GM12878 (cell line): ENCODE measurements around the gene SFN. TPM values are rescaled to one million over a fixed set of nuclear protein-coding genes. Genes with fewer than 3 reads are reported as not detected.

Experiments
- ATAC-seq: fragments of 200-7000 bp; cut with Tn5 transposase; 3 replicates; pipeline ENCODE4 v1.9.1; 2020; ENCODE audit warnings: mild to moderate bottlenecking, moderate library complexity
- BruUV-seq: library from RNA; stranded (reverse); fragments of 400-500 nt; replicated peaks from 2 replicates; lab custom pipeline; 2021; lab: Mats Ljungman, UMichigan
- CTCF ChIA-PET: fragments of 300-600 bp; sonication (Branson Sonifier 250); formaldehyde crosslinking; extraction: SDS; loops from one replicate; lab custom pipeline; 2021; ENCODE audit warnings: inconsistent platforms; lab: Yijun Ruan, JAX
- POLR2A ChIA-PET: fragments of 350-600 bp; formaldehyde crosslinking; extraction: SDS; loops from one replicate; lab custom pipeline; 2021; ENCODE audit warnings: inconsistent platforms; lab: Charles Lee
- RAD21 ChIA-PET: fragments of 300-600 bp; sonication (Branson Sonifier 250); formaldehyde crosslinking; loops from one replicate; lab custom pipeline; 2023; ENCODE audit warnings: antibody characterized with exemption; ENCODE audit not compliant: unreplicated experiment; lab: Charles Lee
- SMC1A ChIA-PET: fragments of 300-600 bp; sonication (Branson Sonifier 250); formaldehyde crosslinking; loops from one replicate; lab custom pipeline; 2023; ENCODE audit not compliant: unreplicated experiment, uncharacterized antibody; lab: Charles Lee
- DNase-seq: peaks from one replicate; pipeline ENCODE4 v3.0.0-alpha.2; 2011; ENCODE audit warnings: low read depth, low spot score
- FAIRE-seq: peaks from 3 replicates; lab custom pipeline; 2011; peaks lifted over from hg19 to GRCh38; lab: Jason Lieb, UNC
- H2AFZ ChIP-seq: 2 replicates; pipeline ENCODE4 v1.6.0; 2011; ENCODE audit warnings: low read depth, low read length, control low read depth; ENCODE audit not compliant: control insufficient read depth
- H3K27ac ChIP-seq: 2 replicates; pipeline ENCODE4 v1.5.1; 2011; ENCODE audit warnings: control low read depth; ENCODE audit not compliant: control insufficient read depth, insufficient read depth
- H3K27me3 ChIP-seq, 2 experiments: replicated peaks in 1 of 2; 2 replicates each; pipeline versions ENCODE4 v1.6.0 to v1.6.1; 2011; ENCODE audit warnings: low read length in 1 of 2; ENCODE audit not compliant: control insufficient read depth in 2 of 2, insufficient read depth in 2 of 2
- H3K36me3 ChIP-seq, 2 experiments: 2 replicates each; pipeline ENCODE4 v1.5.1; 2011; ENCODE audit warnings: low read length in 1 of 2; ENCODE audit not compliant: control insufficient read depth in 2 of 2, insufficient read depth in 2 of 2
- H3K4me1 ChIP-seq: 2 replicates; pipeline ENCODE4 v1.6.1; 2011; ENCODE audit warnings: mild to moderate bottlenecking, low read length, moderate library complexity, mixed read lengths; ENCODE audit not compliant: control insufficient read depth, insufficient read depth
- H3K4me2 ChIP-seq: 2 replicates; pipeline ENCODE4 v1.6.0; 2011; ENCODE audit warnings: control low read depth; ENCODE audit not compliant: control insufficient read depth, insufficient read depth
- H3K4me3 ChIP-seq: fragments of 200-600 bp; sonication (generic); 2 replicates; pipeline ENCODE4 v1.5.1; 2016
- H3K79me2 ChIP-seq: 2 replicates; pipeline ENCODE4 v1.6.0; 2011; ENCODE audit warnings: low read length; ENCODE audit not compliant: control insufficient read depth, insufficient read depth
- H3K9ac ChIP-seq: 2 replicates; pipeline ENCODE4 v1.8.0; 2011; ENCODE audit warnings: low read length, control low read depth, mixed read lengths; ENCODE audit not compliant: control insufficient read depth, insufficient read depth
- H3K9me3 ChIP-seq: replicated peaks from 3 replicates; pipeline ENCODE4 v1.5.1; 2011; ENCODE audit warnings: mild to moderate bottlenecking, low read length; ENCODE audit not compliant: control insufficient read depth, insufficient read depth
- H4K20me1 ChIP-seq: 2 replicates; pipeline ENCODE4 v1.6.0; 2011; ENCODE audit not compliant: control insufficient read depth, insufficient read depth
- BHLHE40 ChIP-seq, 2 experiments: fragments of 450-650 bp in 1 of 2; IDR thresholded peaks; 2 replicates each; pipeline ENCODE4 v1.6.1; 2011 to 2017; ENCODE audit warnings: low read depth in 2 of 2, borderline replicate concordance in 1 of 2, improper control_type of control experiment in 1 of 2, low read length in 1 of 2, mild to moderate bottlenecking in 1 of 2
- CHD4 ChIP-seq: fragments of 200-600 bp; sonication (generic); IDR thresholded peaks from 2 replicates; pipeline ENCODE4 v1.6.1; 2016; ENCODE audit warnings: mild to moderate bottlenecking
- FOS ChIP-seq: IDR thresholded peaks from 3 replicates; pipeline ENCODE4 v1.6.1; 2011; ENCODE audit warnings: borderline replicate concordance; ENCODE audit not compliant: insufficient read length; ENCODE audit errors: extremely low read depth
- HDGF ChIP-seq: fragments of 450-650 bp; IDR thresholded peaks from 2 replicates; pipeline ENCODE4 v1.6.1; 2016; ENCODE audit warnings: antibody characterized with exemption
- NFYA ChIP-seq: IDR thresholded peaks from 2 replicates; pipeline ENCODE4 v1.6.1; 2011; ENCODE audit warnings: low read depth, mild to moderate bottlenecking, low read length, improper control_type of control experiment, borderline replicate concordance
- NR2C2 ChIP-seq: IDR thresholded peaks from 2 replicates; pipeline ENCODE4 v1.6.1; 2011; ENCODE audit warnings: borderline replicate concordance, low read depth; ENCODE audit not compliant: control insufficient read depth, insufficient read length
- POLR2AphosphoS5 ChIP-seq: IDR thresholded peaks from 2 replicates; pipeline ENCODE4 v1.6.1; 2011; ENCODE audit warnings: mild to moderate bottlenecking, low read length, inconsistent platforms
- RELA ChIP-seq: fragments of 450-650 bp; IDR thresholded peaks from 2 replicates; pipeline ENCODE4 v1.8.0; 2014; ENCODE audit warnings: borderline replicate concordance; ENCODE audit not compliant: partially characterized antibody
- RFX5 ChIP-seq: IDR thresholded peaks from 2 replicates; pipeline ENCODE4 v1.6.1; 2011; ENCODE audit warnings: low read depth, low read length, improper control_type of control experiment
- SIN3A ChIP-seq: IDR thresholded peaks from 2 replicates; pipeline ENCODE4 v1.6.1; 2012; ENCODE audit warnings: low read depth, low read length, improper control_type of control experiment
- TCF7 ChIP-seq: IDR thresholded peaks from 2 replicates; pipeline ENCODE4 v1.6.1; 2014; ENCODE audit warnings: antibody characterized with exemption, borderline replicate concordance
- ZBTB40 ChIP-seq: fragments of 450-650 bp; IDR thresholded peaks from 2 replicates; pipeline ENCODE4 v1.6.1; 2016; ENCODE audit warnings: mild to moderate bottlenecking, moderate library complexity, borderline replicate concordance
- WGBS: methylation state at CpG from one replicate; pipeline ENCODE4 v1.1.6; 2016; ENCODE audit warnings: low lambda C conversion rate; ENCODE audit not compliant: insufficient replicate concordance, insufficient coverage; ENCODE audit errors: missing lambda C conversion rate; 5-methylcytosine and 5-hydroxymethylcytosine counted together
- in situ Hi-C: fragments of 300-500 bp; cut with MboI; formaldehyde crosslinking; loops from 9 replicates; pipeline ENCODE4 v1.14.3; 2018; ENCODE audit warnings: mixed read lengths
- intact Hi-C: fragments of 100-400 bp; cut with micrococcal nuclease; formaldehyde crosslinking; loops from one replicate; pipeline ENCODE4 v1.14.2; 2022; ENCODE audit not compliant: unreplicated experiment
- polyA plus RNA-seq, 11 experiments: library from polyadenylated mRNA; depleted of rRNA in 4 of 11; unstranded in 6 of 11; stranded (reverse) in 5 of 11; fragments of >200 nt; fragmentation: Nextera tagmentation in 4 of 11; fragmentation: Illumina TruSeq in 1 of 11; extraction: Ambion mirVana in 4 of 11; extraction: Trizol in 1 of 11; gene quantifications; 1 replicate in 1 of 11; 2 replicates in 10 of 11; pipeline versions ENCODE4 v1.2.1 to v1.2.3, GENCODE V29; 2011 to 2016; ENCODE audit warnings: inconsistent platforms in 2 of 11, missing spikeins in 2 of 11, low read depth in 1 of 11
- total RNA-seq, 4 experiments: library from RNA; depleted of rRNA in 3 of 4; stranded (reverse); fragments of >200 nt in 3 of 4; fragmentation: Illumina TruSeq in 1 of 4; extraction: Trizol in 1 of 4; gene quantifications; 2 replicates each; pipeline versions ENCODE4 v1.2.1 to v1.2.3, GENCODE V29; 2013 to 2021
- TF ChIP-seq, protein P1 (sequence below): fragments of 450-650 bp; IDR thresholded peaks from 2 replicates; pipeline ENCODE4 v1.6.1; 2016; ENCODE audit warnings: mild to moderate bottlenecking

SFN gene
- total and polyA plus RNA-seq, 10 of the 15 experiments (the other 5 are each of a cell fraction or from before 2014, with no cell fraction given) = 0.19 to 2.9 (median 1.0) TPM

- Histone ChIP-seq H3K9me3 (no peaks in the 10 kb centered on the region), H3K9ac (peak overlapping the region; percentile 92), H3K79me2 (peaks cover 23% of the 10 kb centered on the region), H4K20me1 (0 out of 2 replicates have a peak, but pooled peaks cover 3% of the 10 kb centered on the region), H3K4me2 (peak overlapping the region; percentile 99), H3K27ac (peak overlapping the region; percentile 82), H3K4me3 (peak overlapping the region; percentile 96), H3K36me3 (peaks cover 7 to 10% of the 10 kb centered on the region in 2 experiments), H2AFZ (peak overlapping the region; percentile 71)
- WGBS = 24% methylated on average over 12 of the region's 12 CpGs
- in situ Hi-C loops (no loop called here), intact Hi-C loops (no loop called here)
- RAD21 ChIA-PET = interaction anchor here (0.6 to 2.0 kb wide), 6 partner anchors 10 to 390 kb away, joined by 3 to 12 read pairs (median 4); partner anchors contain the start of genes GPATCH3 and PIGV
- POLR2A ChIA-PET = interaction anchor here (0.5 to 3.1 kb wide), 6 partner anchors 10 to 52 kb away, joined by 3 to 33 read pairs (median 6); partner anchors contain the start of gene GPATCH3
- BruUV-seq = TSS peak; percentile 98
- CTCF ChIA-PET = interaction anchor here (0.6 to 2.8 kb wide), 10 partner anchors 9 to 360 kb away, joined by 3 to 12 read pairs (median 6); partner anchors contain the start of gene GPATCH3
- DNase-seq = no peak
- FAIRE-seq = no peak
- SMC1A ChIA-PET = interaction anchor here (0.6 to 4.4 kb wide), 9 partner anchors 9 to 288 kb away, joined by 3 to 18 read pairs (median 3); partner anchors contain the start of gene GPATCH3
- no peak for TF ChIP-seq BHLHE40 (IDR thresholded peaks at IDR 0.05; ENCODE audit: borderline replicate concordance in 1 of 2, low read depth in 2 of 2, low read length in 1 of 2)
- no peak for TF ChIP-seq RELA
- 0 out of 2 replicates have a peak, but pooled peaks have one; percentile 4 for TF ChIP-seq POLR2AphosphoS5
- no peak for TF ChIP-seq TCF7
- no peak for TF ChIP-seq FOS
- 0 out of 2 replicates have a peak, but pooled peaks have one; percentile 8 for TF ChIP-seq HDGF
- TF ChIP-seq ZBTB40 = peak; percentile 48; the same call in 1 of the 2 replicates
- TF ChIP-seq, protein P1, sequence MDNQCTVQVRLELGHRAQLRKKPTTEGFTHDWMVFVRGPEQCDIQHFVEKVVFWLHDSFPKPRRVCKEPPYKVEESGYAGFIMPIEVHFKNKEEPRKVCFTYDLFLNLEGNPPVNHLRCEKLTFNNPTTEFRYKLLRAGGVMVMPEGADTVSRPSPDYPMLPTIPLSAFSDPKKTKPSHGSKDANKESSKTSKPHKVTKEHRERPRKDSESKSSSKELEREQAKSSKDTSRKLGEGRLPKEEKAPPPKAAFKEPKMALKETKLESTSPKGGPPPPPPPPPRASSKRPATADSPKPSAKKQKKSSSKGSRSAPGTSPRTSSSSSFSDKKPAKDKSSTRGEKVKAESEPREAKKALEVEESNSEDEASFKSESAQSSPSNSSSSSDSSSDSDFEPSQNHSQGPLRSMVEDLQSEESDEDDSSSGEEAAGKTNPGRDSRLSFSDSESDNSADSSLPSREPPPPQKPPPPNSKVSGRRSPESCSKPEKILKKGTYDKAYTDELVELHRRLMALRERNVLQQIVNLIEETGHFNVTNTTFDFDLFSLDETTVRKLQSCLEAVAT = peak; percentile 48; the same call in 1 of the 2 replicates
- no peak for TF ChIP-seq CHD4
- TF ChIP-seq RFX5 = no peak
- no peak for TF ChIP-seq NR2C2
- no peak; the same call in 1 of the 2 replicates for TF ChIP-seq SIN3A
- no peak for TF ChIP-seq NFYA
- TF ChIP-seq, all 136 proteins: peak for 4
- ATAC-seq = peak; percentile 62
- H3K27me3 ChIP-seq = no peaks in the 10 kb centered on the region
- H3K4me1 ChIP-seq = peaks cover 9% of the 10 kb centered on the region
Measured at GRCh38 chr1:26890467-26890796, 27.5 kb downstream of the SFN start.
